MCF 10A (cell line): Measurements from ENCODE around the gene GRIK1. TPM values are rescaled to one million over a fixed set of nuclear protein-coding genes. Genes with fewer than 3 reads are reported as not detected.

Source experiments
- BruUV-seq: library from RNA; stranded (reverse); fragments of 400-500 nt; replicated peaks from 2 replicates; lab custom pipeline; 2021; lab: Mats Ljungman, UMichigan
- CTCF ChIA-PET: fragments of 300-600 bp; sonication (Branson Sonifier 250); formaldehyde crosslinking; extraction: SDS; loops from one replicate; lab custom pipeline; 2021; ENCODE audit warnings: antibody characterized with exemption, inconsistent platforms; lab: Yijun Ruan, JAX
- POLR2A ChIA-PET: fragments of 300-600, 350-650 bp; sonication (Branson Sonifier 250); formaldehyde crosslinking; extraction: SDS; loops from one replicate; lab custom pipeline; 2020; ENCODE audit warnings: antibody characterized with exemption, inconsistent platforms; lab: Yijun Ruan, JAX
- DNase-seq: peaks from one replicate; pipeline ENCODE4 v3.0.0-alpha.2; 2018; ENCODE audit not compliant: unreplicated experiment
- H3K27ac Mint-ChIP-seq: one replicate; pipeline ENCODE4 v1.8.0; 2022; ENCODE audit warnings: mild to moderate bottlenecking, low read depth, mixed read lengths; ENCODE audit not compliant: unreplicated experiment
- H3K27me3 Mint-ChIP-seq: one replicate; pipeline ENCODE4 v1.8.0; 2022; ENCODE audit warnings: mixed read lengths; ENCODE audit not compliant: insufficient read depth, unreplicated experiment
- H3K36me3 Mint-ChIP-seq: one replicate; pipeline ENCODE4 v1.8.0; 2022; ENCODE audit warnings: mild to moderate bottlenecking, moderate library complexity, mixed read lengths; ENCODE audit not compliant: insufficient read depth, unreplicated experiment
- H3K4me1 Mint-ChIP-seq: one replicate; pipeline ENCODE4 v1.8.0; 2022; ENCODE audit warnings: mixed read lengths; ENCODE audit not compliant: insufficient read depth, unreplicated experiment
- H3K4me3 Mint-ChIP-seq: one replicate; pipeline ENCODE4 v1.8.0; 2022; ENCODE audit warnings: mild to moderate bottlenecking, moderate library complexity, mixed read lengths; ENCODE audit not compliant: unreplicated experiment
- H3K9me3 Mint-ChIP-seq: one replicate; pipeline ENCODE4 v1.8.0; 2022; ENCODE audit warnings: mixed read lengths; ENCODE audit not compliant: unreplicated experiment
- intact Hi-C: fragments of 100-400 bp; cut with micrococcal nuclease; formaldehyde crosslinking; loops from 2 replicates; pipeline ENCODE4 v1.14.1; 2022
- total RNA-seq: library from RNA; stranded (reverse); gene quantifications from 2 replicates; pipeline ENCODE4 v1.2.3, GENCODE V29; 2022
- TF ChIP-seq, protein P1 (sequence below): fragments of 200-600 bp; IDR thresholded peaks from one replicate; pipeline ENCODE4 v1.8.0; 2022; ENCODE audit warnings: antibody characterized with exemption, mild to moderate bottlenecking; ENCODE audit not compliant: unreplicated experiment

Gene GRIK1
- total RNA-seq, 1 experiment from 2014 or later, result not detected

DNA sequence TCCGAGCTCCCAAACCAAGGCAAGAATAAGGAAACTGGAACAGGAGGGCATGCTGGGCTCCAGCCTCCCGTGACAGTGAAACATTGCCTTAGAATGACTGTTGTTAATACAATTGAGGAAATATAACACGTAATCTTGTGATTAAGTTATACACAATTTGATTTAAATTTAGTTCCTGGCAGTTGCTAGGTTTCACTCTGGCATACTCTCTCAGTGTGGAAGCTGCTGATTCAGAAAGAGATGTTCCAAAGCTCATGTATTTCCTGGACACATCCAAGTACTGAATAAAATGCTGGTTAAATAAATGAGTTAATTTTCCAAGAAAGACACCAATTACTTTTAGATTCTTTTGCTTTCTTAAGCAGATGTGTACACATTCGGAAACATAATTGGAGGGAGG is 176.1 kb downstream of the GRIK1 start:
- Mint-ChIP-seq H3K27ac (no peak overlapping the region), H3K9me3 (no peaks in the 10 kb centered on the region), H3K36me3 (no peaks in the 10 kb centered on the region), H3K4me1 (no peaks in the 10 kb centered on the region), H3K27me3 (peaks cover 47% of the 10 kb centered on the region), H3K4me3 (no peak overlapping the region)
- ChIA-PET CTCF (interaction anchor here (1.1 kb wide), 1 partner anchor 86 kb away, joined by 4 read pairs; no protein-coding TSS in a partner anchor), POLR2A (no interaction called here)
- TF ChIP-seq, protein P1, sequence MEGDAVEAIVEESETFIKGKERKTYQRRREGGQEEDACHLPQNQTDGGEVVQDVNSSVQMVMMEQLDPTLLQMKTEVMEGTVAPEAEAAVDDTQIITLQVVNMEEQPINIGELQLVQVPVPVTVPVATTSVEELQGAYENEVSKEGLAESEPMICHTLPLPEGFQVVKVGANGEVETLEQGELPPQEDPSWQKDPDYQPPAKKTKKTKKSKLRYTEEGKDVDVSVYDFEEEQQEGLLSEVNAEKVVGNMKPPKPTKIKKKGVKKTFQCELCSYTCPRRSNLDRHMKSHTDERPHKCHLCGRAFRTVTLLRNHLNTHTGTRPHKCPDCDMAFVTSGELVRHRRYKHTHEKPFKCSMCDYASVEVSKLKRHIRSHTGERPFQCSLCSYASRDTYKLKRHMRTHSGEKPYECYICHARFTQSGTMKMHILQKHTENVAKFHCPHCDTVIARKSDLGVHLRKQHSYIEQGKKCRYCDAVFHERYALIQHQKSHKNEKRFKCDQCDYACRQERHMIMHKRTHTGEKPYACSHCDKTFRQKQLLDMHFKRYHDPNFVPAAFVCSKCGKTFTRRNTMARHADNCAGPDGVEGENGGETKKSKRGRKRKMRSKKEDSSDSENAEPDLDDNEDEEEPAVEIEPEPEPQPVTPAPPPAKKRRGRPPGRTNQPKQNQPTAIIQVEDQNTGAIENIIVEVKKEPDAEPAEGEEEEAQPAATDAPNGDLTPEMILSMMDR, result no peak
- BruUV-seq, result no TSS peak
- intact Hi-C loops, result no loop called here
- DNase-seq, result no peak

DNA sequence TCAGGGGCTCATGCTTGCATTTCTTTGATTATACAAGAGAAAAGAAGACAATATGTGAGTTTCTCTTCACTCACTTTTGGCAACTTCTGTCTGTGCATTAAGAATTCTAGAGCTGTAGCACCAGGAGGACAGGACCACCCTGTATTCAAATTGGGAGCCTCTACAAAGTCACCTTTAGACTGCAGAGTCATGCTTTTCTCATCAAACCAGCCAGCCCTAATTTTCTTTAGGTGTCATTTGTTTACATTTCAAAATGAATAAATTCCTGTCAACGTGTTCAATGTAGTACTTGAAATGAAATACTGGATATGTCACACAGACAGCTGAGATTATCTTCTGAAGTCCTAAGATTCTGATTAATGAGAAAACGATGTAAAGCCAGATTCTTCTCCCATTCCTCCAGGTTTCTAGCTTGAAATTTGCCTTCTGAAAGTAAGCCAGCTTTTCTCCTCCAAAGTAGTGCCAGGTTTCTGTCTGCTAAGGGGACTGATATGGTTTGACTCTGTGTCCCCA is 177.2 kb downstream of the GRIK1 start:
- Mint-ChIP-seq H3K9me3 (no peaks in the 10 kb centered on the region), H3K36me3 (no peaks in the 10 kb centered on the region), H3K4me3 (no peak overlapping the region), H3K27me3 (peaks cover 48% of the 10 kb centered on the region), H3K4me1 (no peaks in the 10 kb centered on the region), H3K27ac (no peak overlapping the region)
- no TSS peak for BruUV-seq
- ChIA-PET POLR2A (no interaction called here), CTCF (interaction anchor here (0.6 to 1.1 kb wide), 3 partner anchors 87 to 1419 kb away, joined by 3 to 4 read pairs (median 3); no protein-coding TSS in a partner anchor)
- intact Hi-C loops, result no loop called here
- TF ChIP-seq, protein P1, result no peak
- DNase-seq, result no peak

DNA sequence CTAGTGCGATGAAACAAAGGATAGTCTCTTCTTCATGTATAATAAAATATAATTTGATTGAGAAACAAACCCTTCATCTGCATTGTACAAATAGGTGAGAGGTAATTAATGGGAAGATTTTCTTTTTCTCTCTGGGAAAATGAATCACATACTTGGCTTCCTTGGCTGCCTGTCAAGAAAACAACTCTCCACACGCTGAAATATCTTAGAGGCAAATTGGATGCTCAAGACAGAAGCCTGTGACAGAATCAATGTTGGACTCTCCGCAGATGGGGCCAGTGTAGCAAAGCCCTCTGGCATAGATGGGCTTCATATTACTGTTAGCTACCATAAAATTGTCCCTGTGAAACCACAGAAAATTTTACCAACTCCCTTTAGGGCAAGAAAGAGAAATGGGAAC is 186.6 kb downstream of the GRIK1 start:
- Mint-ChIP-seq H3K4me1 (no peaks in the 10 kb centered on the region), H3K9me3 (no peaks in the 10 kb centered on the region), H3K36me3 (no peaks in the 10 kb centered on the region), H3K27ac (no peak overlapping the region), H3K27me3 (peaks cover 29% of the 10 kb centered on the region), H3K4me3 (no peak overlapping the region)
- CTCF ChIA-PET, result no interaction called here
- BruUV-seq, result no TSS peak
- peak; percentile 9 for DNase-seq
- intact Hi-C loops, result no loop called here
- POLR2A ChIA-PET, result no interaction called here
- TF ChIP-seq, protein P1, result no peak

DNA sequence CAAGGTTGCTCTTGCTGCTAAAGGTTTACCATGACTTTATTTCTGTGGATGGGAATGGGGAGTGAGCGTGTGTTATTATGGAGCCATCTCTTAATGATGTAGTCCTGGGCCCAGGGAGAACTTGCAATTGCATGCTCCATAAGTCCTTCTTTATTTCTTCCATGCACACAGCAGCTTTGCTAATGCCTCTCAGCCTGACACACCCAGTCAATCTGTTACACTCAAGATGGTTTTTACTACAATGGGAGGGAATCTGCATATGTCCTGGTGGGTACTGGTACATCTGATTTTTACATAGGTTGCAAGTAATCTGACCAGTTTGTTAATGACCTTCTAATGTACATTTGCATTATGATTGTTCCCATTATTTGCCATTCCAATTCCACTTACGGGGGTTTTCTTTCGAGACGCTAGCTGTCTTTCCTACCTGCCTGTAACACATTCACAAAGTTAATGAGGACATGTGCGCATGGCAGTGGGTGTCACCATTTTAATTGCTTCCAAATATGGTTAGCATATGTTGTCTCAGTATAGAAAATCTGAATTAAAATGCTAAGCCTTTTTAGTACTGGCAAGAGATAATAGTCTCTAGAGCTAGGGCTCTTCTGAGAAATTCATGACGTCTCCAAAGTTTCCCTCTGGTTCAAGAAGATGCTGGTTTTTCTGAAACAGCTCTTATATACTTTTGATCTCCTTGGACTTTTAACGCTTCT is 188.2 kb downstream of the GRIK1 start:
- no peak overlapping the region for H3K27ac Mint-ChIP-seq
- ChIA-PET POLR2A (no interaction called here), CTCF (interaction anchor here (1.2 kb wide), 1 partner anchor 124 kb away, joined by 4 read pairs; no protein-coding TSS in a partner anchor)
- no peaks in the 10 kb centered on the region for H3K4me1 Mint-ChIP-seq
- H3K9me3 Mint-ChIP-seq, result no peaks in the 10 kb centered on the region
- TF ChIP-seq, protein P1, result no peak
- H3K27me3 Mint-ChIP-seq, result peaks cover 31% of the 10 kb centered on the region
- no peak for DNase-seq
- BruUV-seq, result no TSS peak
- intact Hi-C loops, result no loop called here
- H3K4me3 Mint-ChIP-seq, result no peak overlapping the region
- no peaks in the 10 kb centered on the region for H3K36me3 Mint-ChIP-seq
